Pulmonary artery endothelial cell (primary cell): ENCODE measurements around the gene RAI1. TPM values are rescaled to one million over a fixed set of nuclear protein-coding genes. Genes with fewer than 3 reads are reported as not detected.

Experiments used
- DNase-seq: peaks from one replicate; pipeline ENCODE4 v3.0.0-alpha.2; 2011; ENCODE audit warnings: low read depth, low spot score
- total RNA-seq: library from RNA; depleted of rRNA; stranded (reverse); fragments of >200 nt; gene quantifications from 2 replicates; pipeline ENCODE4 v1.2.3, GENCODE V29; 2014

RAI1 gene
- total RNA-seq, 1 donor from 2014 or later = 9.5 TPM

DNA sequence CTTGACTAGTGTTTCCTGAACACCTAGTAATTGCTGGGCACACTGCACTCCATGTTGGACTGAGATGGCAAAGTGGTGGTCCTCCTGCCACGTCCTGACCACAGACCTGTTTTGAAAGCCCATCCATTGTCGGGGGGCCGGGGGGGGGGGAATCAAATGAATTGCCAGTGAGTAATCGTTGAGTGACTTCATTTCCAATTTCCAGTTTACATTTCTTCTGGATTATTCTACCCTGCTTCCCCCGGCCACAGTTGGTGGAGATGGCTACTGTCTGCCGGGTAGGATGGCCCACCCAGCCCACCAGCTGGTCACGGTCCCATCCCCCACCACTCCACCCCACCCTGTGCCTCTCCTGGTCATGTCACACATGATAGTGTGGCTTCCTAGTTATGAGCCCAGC, 18.2 kb downstream of the RAI1 start:
- DNase-seq = no peak

- DNase-seq = no peak
Observed at GRCh38 chr17:17700251-17700969, 19.2 kb downstream of the RAI1 start.

GRCh38 chr17:17701112-17701511, 19.9 kb downstream of the RAI1 start:
- no peak for DNase-seq

GRCh38 chr17:17701658-17702057, 20.4 kb downstream of the RAI1 start:
- no peak for DNase-seq

DNA sequence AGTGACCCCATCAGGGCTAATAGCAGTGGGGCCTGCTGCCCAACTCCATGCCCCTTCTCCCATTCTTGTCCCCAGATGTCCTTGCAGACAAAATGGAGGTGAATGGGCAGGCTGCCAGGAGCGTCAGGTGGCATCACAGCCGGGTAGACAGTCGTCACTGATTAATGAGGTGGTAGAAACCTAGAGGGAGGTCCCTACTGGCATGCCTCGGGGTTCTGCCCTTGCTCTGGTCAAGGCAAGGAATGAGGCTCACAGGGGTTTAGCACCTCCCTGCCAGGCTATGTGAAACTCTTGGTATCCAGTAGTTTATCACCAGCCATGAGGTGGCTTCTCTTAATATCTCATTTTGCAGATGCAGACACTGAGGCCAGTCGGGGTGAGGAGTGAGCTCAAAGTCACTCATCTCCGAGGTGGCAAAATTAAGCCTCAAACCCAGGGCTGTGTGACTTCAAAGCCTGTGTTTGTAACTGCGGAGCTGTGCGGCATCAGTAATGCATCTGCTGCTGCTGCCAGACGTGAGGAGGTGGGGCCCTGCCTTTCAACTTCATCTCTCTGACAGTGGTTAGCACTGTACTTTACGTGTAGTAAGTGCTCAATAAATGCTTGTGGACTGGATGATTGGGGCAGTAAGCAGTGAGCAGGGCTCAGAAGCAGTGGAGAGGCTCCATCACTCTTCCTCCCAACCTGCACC, 21.3 kb downstream of the RAI1 start:
- DNase-seq = no peak

DNA sequence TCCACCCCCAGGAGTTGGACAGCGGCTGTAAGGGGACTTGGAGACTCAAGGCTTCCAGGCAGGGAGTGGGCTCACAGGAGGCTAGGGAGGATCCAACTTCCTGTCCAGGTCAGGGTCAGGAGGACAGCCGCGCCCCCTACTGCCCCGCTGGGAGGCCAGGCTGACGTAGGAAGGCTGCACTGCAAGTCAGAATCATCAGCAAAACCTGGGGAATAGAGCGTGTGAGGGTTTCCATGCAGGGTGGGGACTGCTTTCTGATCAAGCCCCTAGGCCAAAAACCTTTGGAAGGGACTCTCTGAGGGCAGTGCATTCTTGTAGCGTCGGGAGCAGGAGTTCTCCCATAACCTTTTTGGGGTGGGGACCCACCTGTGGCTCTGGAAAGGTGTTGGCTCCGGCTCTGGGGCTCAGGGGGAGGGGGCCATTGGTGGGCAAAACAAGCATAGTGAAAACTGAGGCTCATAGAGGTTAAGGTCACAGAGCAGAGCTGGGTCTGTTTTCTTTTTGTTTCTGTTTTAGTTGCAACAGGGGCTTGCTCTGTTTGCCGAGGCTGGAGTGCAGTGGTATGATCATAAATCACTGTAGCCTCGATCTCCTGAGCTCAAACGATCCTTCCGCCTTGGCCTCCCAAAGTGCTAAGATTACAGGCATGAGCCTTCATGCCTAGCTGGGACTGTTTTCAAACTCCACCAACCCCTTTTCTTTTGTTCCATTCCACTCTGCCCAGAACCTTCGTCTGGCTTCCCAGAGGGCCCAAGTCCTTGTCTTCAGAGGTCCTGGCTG, 22.1 kb downstream of the RAI1 start:
- DNase-seq = no peak

GRCh38 chr17:17704931-17705330, 23.7 kb downstream of the RAI1 start:
- no peak for DNase-seq

DNA sequence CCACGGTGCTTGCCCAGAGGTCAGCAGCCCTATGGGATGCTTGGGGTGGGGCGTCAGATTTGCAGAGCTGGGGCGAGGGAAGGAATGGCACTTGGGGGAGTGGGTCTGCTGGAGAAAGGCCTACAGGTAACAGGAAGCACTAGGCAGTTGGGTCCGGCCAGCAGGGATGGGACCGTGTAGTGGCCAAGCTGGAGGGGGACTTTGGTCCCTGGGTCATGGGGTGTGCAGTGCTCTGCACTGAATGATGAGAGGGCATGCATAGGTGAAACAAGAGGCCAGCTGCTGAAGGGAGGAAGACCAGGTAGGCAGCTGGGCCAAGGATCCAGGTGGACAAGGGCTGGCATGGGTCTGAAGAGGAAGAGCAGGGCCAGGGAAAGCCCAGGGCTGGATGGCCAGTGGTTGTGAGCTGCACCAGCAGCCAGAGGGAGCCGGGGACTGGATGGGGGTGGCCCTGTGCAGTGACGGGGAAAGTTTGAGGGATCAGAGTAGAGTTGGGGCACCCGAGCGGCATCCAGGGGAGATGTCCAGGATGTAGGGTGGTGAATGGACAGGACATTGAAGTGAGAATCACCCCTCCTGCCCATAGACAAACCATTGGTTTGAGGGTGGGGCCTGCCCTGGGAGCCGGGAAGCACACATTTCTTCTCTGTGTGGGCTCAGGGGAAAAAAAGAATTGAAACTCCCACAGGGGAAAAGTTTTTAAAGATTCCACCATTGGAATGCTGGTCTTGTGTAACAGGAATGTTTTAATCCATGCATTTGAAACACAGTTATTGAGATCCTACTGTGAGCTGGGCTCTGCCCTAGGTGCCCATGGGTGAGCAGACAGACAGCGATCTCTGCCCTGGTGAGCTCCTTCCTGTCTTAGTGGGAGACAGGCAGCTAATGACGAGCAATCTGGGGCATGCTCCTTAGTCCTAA, 25.1 kb downstream of the RAI1 start:
- DNase-seq = no peak

DNA sequence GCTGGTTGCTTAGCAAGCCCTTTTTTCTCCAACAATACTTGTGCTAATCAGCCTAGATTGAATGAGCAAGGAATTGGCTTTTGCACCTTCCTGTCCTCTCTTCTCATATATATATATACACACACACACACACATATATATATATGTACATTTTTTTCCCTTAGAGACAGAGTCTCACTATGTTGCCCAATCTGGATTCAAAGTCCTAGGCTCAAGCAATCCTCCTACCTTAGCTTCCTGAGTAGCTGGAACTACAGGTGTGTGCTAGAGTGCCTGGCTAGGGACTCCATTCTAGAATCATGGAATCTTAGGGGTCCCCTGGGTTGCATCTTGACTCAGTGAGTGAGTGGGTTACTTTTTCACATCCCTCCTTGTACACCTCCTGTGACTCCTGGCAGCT, 27.0 kb downstream of the RAI1 start:
- DNase-seq = no peak

GRCh38 chr17:17708816-17709215, 27.6 kb downstream of the RAI1 start:
- no peak for DNase-seq

DNA sequence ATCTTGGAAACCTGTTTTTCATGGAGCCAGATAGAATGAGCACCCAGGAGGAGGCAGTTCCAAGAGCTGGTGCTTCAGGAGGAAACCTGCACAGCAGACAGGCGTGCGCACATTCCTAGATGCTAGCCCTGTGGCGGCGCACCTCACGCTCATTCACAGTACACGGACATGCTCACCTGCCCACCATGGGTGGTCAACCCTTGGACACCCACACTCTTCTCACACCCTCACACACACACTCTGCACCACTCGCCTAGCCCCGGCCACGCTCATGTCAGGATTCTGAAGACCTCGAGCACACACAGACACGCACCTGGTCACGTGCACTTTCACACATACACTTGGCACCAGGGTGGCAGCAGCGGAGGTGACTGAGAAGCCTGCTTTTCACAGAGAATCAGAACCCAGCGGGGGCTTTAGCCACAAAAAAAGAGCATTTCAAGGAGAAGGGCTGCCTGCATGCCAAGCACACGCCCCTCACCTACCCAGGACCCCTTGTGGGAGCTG, 28.6 kb downstream of the RAI1 start:
- DNase-seq = no peak

DNA sequence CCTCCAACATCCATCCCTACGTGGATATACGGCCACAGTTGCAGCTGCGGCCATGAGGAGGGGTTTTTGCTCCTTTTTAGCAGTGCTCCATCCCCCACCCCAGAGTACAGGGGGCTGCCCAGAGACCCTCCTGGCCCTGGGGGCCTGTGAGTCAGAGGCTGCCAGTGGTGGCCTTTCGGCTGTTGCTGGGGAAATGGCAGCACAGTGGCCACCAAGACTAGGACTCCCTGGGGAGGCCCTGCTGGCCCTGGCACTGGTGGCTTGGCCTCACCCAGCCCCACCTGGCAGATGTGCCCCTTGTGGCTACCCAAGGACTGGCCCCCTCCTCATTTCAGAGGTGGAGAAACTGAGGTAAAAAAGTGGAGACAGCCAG, 29.1 kb downstream of the RAI1 start:
- DNase-seq = no peak

DNA sequence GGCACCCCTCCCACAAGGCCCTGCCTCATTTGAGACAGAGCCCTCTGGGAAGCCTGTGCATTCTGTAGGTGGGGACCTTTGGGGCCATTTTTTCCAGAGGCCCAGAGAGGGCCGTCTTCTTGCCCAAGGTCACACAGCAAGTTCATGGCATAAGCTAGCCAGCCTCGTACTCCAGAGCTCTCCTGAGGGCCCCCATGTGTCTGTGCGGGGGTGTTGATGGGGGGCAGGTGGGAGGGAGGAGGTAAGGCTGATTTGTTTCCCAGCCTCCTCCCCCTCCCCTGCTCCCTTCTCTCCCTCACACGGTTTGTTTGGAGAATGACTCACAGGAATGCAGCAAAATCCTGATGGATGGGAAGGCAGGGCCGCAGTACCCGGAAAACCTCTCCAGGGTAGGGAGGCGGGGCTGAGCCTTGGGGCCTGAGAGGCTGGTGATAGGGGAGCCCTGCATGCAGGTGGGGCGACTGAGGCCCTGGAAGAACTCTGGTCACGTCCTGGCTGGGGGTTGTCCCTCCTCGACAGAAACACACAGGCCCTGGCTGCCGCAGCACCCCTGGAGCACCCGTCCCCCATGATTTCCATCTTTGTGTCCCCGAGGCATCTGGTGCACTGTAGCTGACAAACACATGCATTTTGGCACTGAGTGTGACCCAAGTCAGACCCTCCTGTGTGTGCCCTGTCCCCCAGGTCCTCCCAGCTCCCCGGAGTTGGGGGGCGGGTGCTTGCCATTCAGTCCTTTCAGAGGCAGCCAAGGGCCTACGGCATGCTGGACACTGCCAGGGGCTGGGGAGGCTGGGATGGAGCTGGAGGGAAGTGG, 29.7 kb downstream of the RAI1 start:
- peak; percentile 82 for DNase-seq

DNA sequence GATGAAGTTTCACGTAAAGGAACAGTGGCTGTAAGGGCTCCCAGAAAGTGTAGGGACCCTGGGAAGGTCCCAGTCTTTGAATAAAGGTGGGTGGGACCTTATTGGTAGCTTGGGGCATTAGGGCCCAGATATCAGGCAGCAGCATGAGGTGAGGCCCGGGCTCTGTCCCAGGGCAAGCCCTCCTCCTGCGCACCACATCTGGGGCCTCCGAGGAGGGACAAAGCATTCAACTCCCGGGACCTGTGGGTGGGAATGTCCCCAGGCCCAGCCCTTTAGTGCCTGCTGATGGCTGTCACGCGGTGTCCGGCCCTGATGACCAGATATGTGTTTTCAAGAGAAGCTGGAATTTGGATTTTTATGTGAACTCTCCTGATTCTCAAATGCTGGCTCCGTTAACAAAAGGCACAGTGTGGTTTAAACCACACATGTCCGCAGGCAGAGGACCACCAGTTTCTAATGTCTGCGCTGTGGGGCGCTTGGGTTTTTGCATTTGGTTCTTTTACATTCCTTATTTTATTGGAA, 30.4 kb downstream of the RAI1 start:
- no peak for DNase-seq

DNA sequence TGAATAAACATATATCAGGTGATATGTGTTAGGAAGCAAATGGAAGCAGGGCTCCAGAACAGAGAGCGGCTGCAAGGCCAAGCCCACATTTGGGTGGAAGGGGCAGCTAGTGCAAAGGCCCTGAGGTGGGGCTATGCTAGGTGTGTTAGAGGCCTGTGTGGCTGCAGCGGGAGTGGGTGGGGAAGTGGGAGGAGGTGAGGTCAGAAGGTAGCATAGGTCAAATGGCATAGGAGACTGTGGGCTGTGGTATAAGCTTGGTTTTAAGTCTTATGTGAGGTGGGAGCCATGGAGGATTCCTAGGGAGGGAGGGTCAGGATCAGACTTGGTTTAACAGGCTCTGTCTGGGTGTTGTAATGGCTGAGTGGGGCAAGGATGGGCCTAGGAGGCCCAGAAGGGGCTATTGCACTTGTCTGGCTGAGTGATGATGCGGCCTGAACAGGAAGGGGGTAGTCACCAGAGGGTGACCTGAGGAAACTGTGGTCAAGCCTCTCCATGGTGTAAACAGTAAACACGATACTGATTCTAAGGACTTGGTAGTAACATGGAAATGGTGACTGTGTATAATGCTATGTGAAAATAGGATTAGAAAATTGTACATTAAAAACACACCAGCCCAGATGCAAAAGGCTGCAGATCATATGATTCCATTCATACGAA, 31.1 kb downstream of the RAI1 start:
- DNase-seq = peak; percentile 92

GRCh38 chr17:17713839-17714238, 32.6 kb downstream of the RAI1 start:
- DNase-seq = no peak

DNA sequence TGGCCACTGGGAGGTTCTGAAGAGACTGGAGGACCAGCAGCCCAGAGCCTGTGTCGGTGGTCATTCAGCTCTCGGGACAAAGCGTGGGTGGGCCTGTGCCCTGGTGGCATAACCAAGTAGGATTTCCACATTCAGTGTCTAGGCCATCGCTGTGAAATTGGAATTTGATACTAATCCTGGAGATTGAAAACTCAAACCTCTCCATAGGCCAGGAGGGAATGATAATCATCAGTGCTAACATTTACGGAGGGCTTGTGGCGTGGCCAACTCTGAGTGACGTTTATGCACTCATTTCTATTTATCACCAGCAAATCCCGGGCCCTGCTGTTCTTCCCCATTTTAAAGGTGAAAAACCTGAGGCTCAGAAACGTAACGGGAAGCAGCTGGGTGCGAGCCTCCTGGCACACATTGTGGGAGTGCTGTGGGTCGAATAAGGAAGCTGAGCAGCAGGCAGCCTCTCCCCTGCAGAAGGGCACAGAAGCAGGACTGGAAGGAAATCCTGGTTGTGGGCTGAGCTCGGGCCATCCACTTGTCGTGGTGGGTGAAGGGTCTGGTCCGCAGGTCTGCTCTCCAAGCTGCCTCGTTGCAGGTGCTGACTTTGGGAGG, 33.1 kb downstream of the RAI1 start:
- DNase-seq = no peak

GRCh38 chr17:17714879-17715278, 33.6 kb downstream of the RAI1 start:
- DNase-seq = no peak
